ENCODE data around the gene SORCS1.

- TF ChIP-seq POLR2A (IDR thresholded peaks at IDR 0.05) (no peak), CTCF (IDR thresholded peaks at IDR 0.05) (no peak)
Observed at GRCh38 chr10:106780632-106781031, 383.9 kb downstream of the SORCS1 start.

Data from ovary (tissue), 3 donors.